Uterus (tissue), 4 donors: ENCODE results near the gene HLA-DRA. TPM values are rescaled to one million over a fixed set of nuclear protein-coding genes. Genes with fewer than 3 reads are reported as not detected.

Experiments used
- DNase-seq, 2 donors: peaks; one replicate each; pipeline ENCODE4 v3.0.0-alpha.2; 2019 to 2020
- H3K27ac ChIP-seq, 2 donors: fragments of 200-600 bp; sonication (generic); 1 replicate in 1 of 2; 2 replicates in 1 of 2; pipeline ENCODE4 v1.5.1; 2016 to 2018
- H3K27me3 ChIP-seq, 2 donors: fragments of 200-600 bp; sonication (generic); one replicate each; pipeline ENCODE4 v1.5.1; 2018 to 2019; ENCODE audit warnings: control low read depth in 1 of 2
- H3K36me3 ChIP-seq, 2 donors: fragments of 200-600 bp; sonication (generic); one replicate each; pipeline ENCODE4 v1.5.1; 2019; ENCODE audit warnings: control low read depth in 1 of 2
- H3K4me1 ChIP-seq, 2 donors: fragments of 200-600 bp; sonication (generic); one replicate each; pipeline ENCODE4 v1.5.1; 2018 to 2019; ENCODE audit warnings: control low read depth in 1 of 2
- H3K4me3 ChIP-seq, 2 donors: fragments of 200-600 bp; sonication (generic); 1 replicate in 1 of 2; 2 replicates in 1 of 2; pipeline ENCODE4 v1.5.1; 2018 to 2019; ENCODE audit warnings: mild to moderate bottlenecking in 1 of 2
- H3K9me3 ChIP-seq, 2 donors: fragments of 200-600 bp; sonication (generic); one replicate each; pipeline ENCODE4 v1.5.1; 2019; ENCODE audit warnings: control low read depth in 1 of 2
- CTCF ChIP-seq, 4 experiments: fragments of 200-600 bp in 2 of 4; fragments of 450-650 bp in 2 of 4; sonication (generic) in 2 of 4; IDR thresholded peaks; one replicate each; pipeline ENCODE4 v1.5.1; 2016 to 2019; ENCODE audit warnings: antibody characterized with exemption in 4 of 4, mild to moderate bottlenecking in 2 of 4, moderate library complexity in 1 of 4
- POLR2A ChIP-seq, 2 donors: fragments of 450-650 bp; IDR thresholded peaks; one replicate each; pipeline ENCODE4 v1.6.1; 2016; ENCODE audit warnings: antibody characterized with exemption in 2 of 2, mild to moderate bottlenecking in 1 of 2, moderate library complexity in 1 of 2
- intact Hi-C: fragments of 100-400 bp; cut with DNase I; formaldehyde crosslinking; loops from one replicate; pipeline ENCODE4 v1.15.1; 2023; ENCODE audit warnings: low total_unique reads
- total RNA-seq, 4 donors: library from RNA; depleted of rRNA in 3 of 4; stranded (reverse); fragments of >200 nt in 3 of 4; gene quantifications; one replicate each; pipeline versions ENCODE4 v1.1.0 to v1.2.4, GENCODE V29; 2014 to 2023
- donor health status: DM: yes; HTN: yes; CAD: no.

HLA-DRA gene
- total RNA-seq, 4 donors from 2014 or later, result 130 to 356 (median 227) TPM

GRCh38 chr6:32447932-32448331 lies 8.2 kb downstream of the HLA-DRA start:
- no peaks in the 10 kb centered on the region for H3K9me3 ChIP-seq
- no peaks in the 10 kb centered on the region for H3K4me1 ChIP-seq
- H3K27me3 ChIP-seq, result no peaks in the 10 kb centered on the region
- no peak for TF ChIP-seq CTCF (IDR thresholded peaks at IDR 0.05)
- no peak for TF ChIP-seq POLR2A (IDR thresholded peaks at IDR 0.05)
- no peaks in the 10 kb centered on the region for H3K36me3 ChIP-seq
- H3K27ac ChIP-seq, result no peak overlapping the region
- H3K4me3 ChIP-seq, result no peak overlapping the region
- intact Hi-C loops, result no loop called here
- DNase-seq, result no peak

DNA sequence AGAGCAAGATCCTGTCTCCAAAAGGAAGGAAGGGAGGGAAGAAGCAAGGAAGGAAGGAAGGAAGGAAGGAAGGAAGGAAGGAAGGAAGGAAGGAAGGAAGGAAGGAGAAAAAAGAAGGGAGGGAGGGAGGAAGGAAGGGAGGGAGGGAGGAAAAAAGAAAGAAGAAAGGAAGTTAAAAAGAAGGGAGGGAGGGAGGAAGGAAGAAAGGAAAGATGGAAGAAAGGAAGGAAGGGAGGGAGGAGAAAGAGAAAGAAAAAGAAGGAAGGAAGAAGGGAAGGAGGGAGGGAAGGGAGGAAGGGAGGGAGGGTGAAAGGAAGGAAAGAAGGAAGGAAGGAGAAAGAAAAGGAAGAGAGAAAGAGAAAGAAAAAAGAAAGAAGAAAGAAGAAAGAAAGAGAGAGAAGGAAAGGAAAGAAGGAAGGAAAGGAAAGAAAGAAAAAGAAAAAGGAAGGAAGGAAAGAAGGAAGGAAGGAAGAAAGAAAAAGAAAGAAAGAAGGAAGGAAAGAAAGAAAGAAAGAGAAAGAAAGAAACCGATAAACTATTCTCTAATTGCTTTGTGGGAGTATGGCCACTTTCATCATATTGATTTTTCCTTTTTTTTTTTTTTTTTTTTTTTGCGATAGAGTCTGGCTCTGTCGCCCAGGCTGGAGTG lies 9.5 kb downstream of the HLA-DRA start:
- no peaks in the 10 kb centered on the region for H3K9me3 ChIP-seq
- TF ChIP-seq POLR2A (IDR thresholded peaks at IDR 0.05), result no peak
- no peak for TF ChIP-seq CTCF (IDR thresholded peaks at IDR 0.05)
- no peak for DNase-seq

DNA sequence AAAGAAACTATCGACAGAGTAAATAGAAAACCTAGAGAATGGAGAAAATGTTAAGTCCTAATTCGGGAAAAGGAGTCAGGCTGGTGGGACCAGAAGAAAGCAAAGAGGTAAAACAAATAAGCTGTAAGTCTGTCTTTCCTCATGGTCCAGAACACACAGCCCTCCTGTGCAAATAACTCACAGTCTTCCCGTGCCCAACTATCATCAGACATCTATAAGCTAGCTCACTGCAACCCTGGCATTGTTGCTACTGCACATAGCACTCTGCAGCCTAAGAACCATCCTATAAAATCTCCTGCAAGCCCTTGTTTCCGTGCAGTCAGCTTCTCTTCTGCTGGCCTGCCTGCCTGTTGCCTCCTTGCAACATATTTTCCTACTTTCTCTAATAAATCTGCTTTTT lies 17.4 kb downstream of the HLA-DRA start:
- no peak for DNase-seq
- no peaks in the 10 kb centered on the region for H3K4me1 ChIP-seq
- H3K4me3 ChIP-seq, result no peak overlapping the region
- intact Hi-C loops, result no loop called here
- H3K27me3 ChIP-seq, result no peaks in the 10 kb centered on the region
- H3K9me3 ChIP-seq, result no peaks in the 10 kb centered on the region
- no peak overlapping the region for H3K27ac ChIP-seq
- H3K36me3 ChIP-seq, result no peaks in the 10 kb centered on the region
- TF ChIP-seq POLR2A (IDR thresholded peaks at IDR 0.05) (no peak), CTCF (IDR thresholded peaks at IDR 0.05) (no peak)

More for the DNA sequence above, 9.5 kb downstream of the HLA-DRA start:
- Histone ChIP-seq H3K36me3 (no peaks in the 10 kb centered on the region), H3K27ac (no peak overlapping the region), H3K4me1 (no peaks in the 10 kb centered on the region), H3K27me3 (no peaks in the 10 kb centered on the region), H3K4me3 (no peak overlapping the region)
- intact Hi-C loops, result no loop called here

DNA sequence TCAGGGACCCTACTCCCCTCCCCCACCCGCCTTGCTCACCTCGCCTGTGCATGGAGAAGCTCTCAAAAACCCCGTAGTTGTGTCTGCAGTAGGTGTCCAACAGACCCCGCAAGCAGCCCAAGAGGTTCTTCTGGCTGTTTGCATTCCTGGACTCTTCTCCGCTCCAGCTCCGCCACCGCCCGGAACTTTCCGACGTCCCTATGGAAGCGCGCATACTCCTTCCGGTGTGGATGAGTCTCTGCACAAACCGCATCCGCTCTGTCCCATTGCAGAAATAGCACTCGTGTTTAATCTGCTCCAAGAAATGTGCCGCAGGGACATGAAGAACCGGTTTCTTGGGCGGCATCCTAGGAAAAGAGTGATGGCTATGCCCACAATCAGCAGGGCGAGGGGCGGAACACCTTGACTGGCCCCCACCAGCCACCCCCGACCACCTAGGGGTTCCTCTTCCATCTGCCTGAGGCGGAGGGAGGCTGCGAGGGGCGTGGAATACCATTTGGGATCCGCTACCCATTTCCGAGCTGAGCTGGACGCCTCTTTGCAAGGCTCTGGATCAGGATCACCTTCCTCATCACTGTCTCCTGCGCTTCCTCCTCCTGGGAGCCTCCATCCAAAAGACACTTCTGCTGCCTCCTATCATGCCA lies 20.2 kb downstream of the HLA-DRA start:
- H3K27ac ChIP-seq, result no peak overlapping the region
- H3K36me3 ChIP-seq, result no peaks in the 10 kb centered on the region
- intact Hi-C loops, result no loop called here
- no peak overlapping the region for H3K4me3 ChIP-seq
- no peaks in the 10 kb centered on the region for H3K27me3 ChIP-seq
- H3K4me1 ChIP-seq, result no peaks in the 10 kb centered on the region
- TF ChIP-seq CTCF (IDR thresholded peaks at IDR 0.05) (no peak), POLR2A (IDR thresholded peaks at IDR 0.05) (no peak)
- DNase-seq, result no peak
- H3K9me3 ChIP-seq, result no peaks in the 10 kb centered on the region

DNA sequence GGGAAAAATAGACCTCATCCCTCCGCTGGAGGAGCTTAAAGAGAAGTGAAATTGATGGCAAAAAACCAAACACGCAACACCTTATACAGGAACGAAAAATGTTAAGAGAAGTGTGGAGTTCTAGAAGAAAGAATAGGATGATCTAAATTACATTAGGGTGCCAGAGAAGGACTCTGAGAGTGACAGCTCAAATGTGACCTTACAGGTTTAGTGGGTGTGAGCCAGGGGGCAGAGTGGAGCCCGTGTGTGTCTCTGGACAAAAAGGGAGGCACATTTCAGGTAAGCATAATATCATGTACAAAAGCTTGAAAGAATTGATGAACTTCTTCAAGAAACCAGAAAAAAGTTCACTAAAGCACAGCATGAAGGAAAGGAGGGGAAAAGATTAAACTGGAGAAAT lies 20.8 kb downstream of the HLA-DRA start:
- no peak for TF ChIP-seq CTCF (IDR thresholded peaks at IDR 0.05)
- TF ChIP-seq POLR2A (IDR thresholded peaks at IDR 0.05), result no peak
- Histone ChIP-seq H3K27me3 (no peaks in the 10 kb centered on the region), H3K4me1 (no peaks in the 10 kb centered on the region), H3K36me3 (no peaks in the 10 kb centered on the region), H3K27ac (no peak overlapping the region), H3K9me3 (no peaks in the 10 kb centered on the region), H3K4me3 (no peak overlapping the region)
- intact Hi-C loops, result no loop called here
- no peak for DNase-seq
